Skeletal muscle tissue (tissue), 4 donors: ENCODE results near the gene CRHR1. TPM values are rescaled to one million over a fixed set of nuclear protein-coding genes. Genes with fewer than 3 reads are reported as not detected.

Experiments
- H3K27ac ChIP-seq: one replicate; pipeline ENCODE4 v1.7.0; 2013; ENCODE audit warnings: mild to moderate bottlenecking, low read depth, low read length, inconsistent platforms
- H3K27me3 ChIP-seq, 3 donors: one replicate each; pipeline ENCODE4 v1.7.0; 2013; ENCODE audit warnings: low read length in 3 of 3; ENCODE audit not compliant: control insufficient read depth in 3 of 3, insufficient read depth in 3 of 3
- H3K36me3 ChIP-seq, 3 donors: one replicate each; pipeline ENCODE4 v1.7.0; 2013; ENCODE audit warnings: low read length in 3 of 3; ENCODE audit not compliant: control insufficient read depth in 3 of 3, insufficient read depth in 3 of 3
- H3K4me1 ChIP-seq, 3 donors: one replicate each; pipeline ENCODE4 v1.7.0; 2013; ENCODE audit warnings: low read length in 3 of 3, mild to moderate bottlenecking in 3 of 3; ENCODE audit not compliant: control insufficient read depth in 3 of 3, insufficient read depth in 3 of 3
- H3K4me3 ChIP-seq, 3 donors: one replicate each; pipeline ENCODE4 v1.7.0; 2013; ENCODE audit warnings: low read length in 3 of 3
- H3K9ac ChIP-seq, 3 donors: one replicate each; pipeline ENCODE4 v1.7.0; 2013; ENCODE audit warnings: low read length in 3 of 3, mild to moderate bottlenecking in 3 of 3, moderate library complexity in 2 of 3, low read depth in 1 of 3
- H3K9me3 ChIP-seq, 3 donors: one replicate each; pipeline ENCODE4 v1.7.0; 2013; ENCODE audit warnings: low read length in 3 of 3; ENCODE audit not compliant: control insufficient read depth in 3 of 3
- total RNA-seq: library from RNA; depleted of rRNA; stranded (reverse); fragments of >200 nt; gene quantifications from one replicate; pipeline ENCODE4 v1.2.3, GENCODE V29; 2014
- donor health status: Osteomylitis.

The CRHR1 gene
- total RNA-seq, 1 donor from 2014 or later: 0.52 TPM

- Histone ChIP-seq H3K36me3 (no peaks in the 10 kb centered on the region), H3K27me3 (peaks cover 6 to 13% (median 13%) of the 10 kb centered on the region in 3 donors), H3K9me3 (no peaks in the 10 kb centered on the region), H3K4me3 (no peak overlapping the region), H3K4me1 (no peaks in the 10 kb centered on the region), H3K27ac (no peak overlapping the region), H3K9ac (no peak overlapping the region)
Measured at GRCh38 chr17:45838751-45839295, 54.7 kb downstream of the CRHR1 start.

GRCh38 chr17:45839442-45839841 lies 55.3 kb downstream of the CRHR1 start:
- H3K9me3 ChIP-seq: no peaks in the 10 kb centered on the region
- peaks cover 6 to 17% (median 16%) of the 10 kb centered on the region in 3 donors for H3K27me3 ChIP-seq

GRCh38 chr17:45841186-45841585 lies 57.1 kb downstream of the CRHR1 start:
- Histone ChIP-seq H3K27me3 (peaks cover 6 to 25% (median 12%) of the 10 kb centered on the region in 3 donors), H3K4me1 (no peaks in the 10 kb centered on the region), H3K4me3 (no peak overlapping the region), H3K9ac (no peak overlapping the region), H3K9me3 (no peaks in the 10 kb centered on the region), H3K36me3 (no peaks in the 10 kb centered on the region), H3K27ac (no peak overlapping the region)

More at GRCh38 chr17:45839442-45839841, 55.3 kb downstream of the CRHR1 start:
- H3K36me3 ChIP-seq: no peaks in the 10 kb centered on the region
- H3K4me1 ChIP-seq: no peaks in the 10 kb centered on the region
- no peak overlapping the region for H3K27ac ChIP-seq
- no peak overlapping the region for H3K4me3 ChIP-seq
- H3K9ac ChIP-seq: no peak overlapping the region

DNA sequence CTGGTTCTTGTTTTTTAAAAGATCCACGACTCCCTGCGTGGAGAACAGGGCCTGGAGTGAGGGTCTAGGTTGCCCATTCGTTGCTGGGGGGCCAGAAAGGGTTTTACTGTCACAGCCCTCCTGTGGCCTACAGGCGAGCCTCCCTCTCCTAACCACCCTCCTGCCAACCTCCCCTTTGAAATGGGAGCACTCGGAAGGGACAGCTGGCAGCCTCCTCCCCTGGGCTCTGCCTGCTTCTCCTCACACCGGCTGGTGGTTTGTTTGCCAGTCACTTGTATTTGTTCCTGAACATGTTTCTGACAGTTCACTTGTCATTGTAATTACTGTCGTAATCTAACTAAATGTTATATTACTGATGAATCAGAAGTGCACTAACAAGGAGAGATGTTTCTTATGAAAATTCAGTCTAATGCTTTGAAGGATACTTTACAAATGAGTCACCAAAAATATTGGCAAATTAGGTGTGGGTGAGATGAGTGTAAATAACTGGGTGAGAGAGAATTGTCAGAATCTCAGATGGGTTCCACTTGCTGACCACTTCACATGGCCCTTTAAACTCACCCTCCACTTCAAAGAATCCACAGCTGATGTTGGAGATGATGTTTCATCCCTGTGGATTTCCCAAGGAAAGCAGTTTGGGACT lies 57.9 kb downstream of the CRHR1 start:
- no peak overlapping the region for H3K9ac ChIP-seq
- no peaks in the 10 kb centered on the region for H3K36me3 ChIP-seq

DNA sequence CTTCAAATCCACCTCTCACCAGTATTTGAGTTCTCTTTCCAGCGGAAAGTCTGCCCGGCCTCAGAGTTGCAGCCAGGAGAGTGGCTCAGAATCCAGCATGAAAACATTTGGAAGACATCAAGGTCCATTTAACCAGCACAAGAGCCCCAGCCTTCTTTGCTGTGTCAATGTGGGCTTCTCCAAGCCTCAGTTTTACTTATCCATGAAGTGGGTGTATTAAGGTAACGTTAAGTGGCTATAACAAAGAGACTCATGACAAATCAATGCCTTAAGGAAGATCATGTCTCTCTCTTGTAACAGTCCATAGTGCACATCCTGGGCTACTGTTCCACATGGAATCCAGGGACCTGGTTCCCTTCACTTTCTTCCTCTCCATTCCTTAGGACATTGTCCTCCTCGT lies 59.6 kb downstream of the CRHR1 start:
- H3K4me1 ChIP-seq: peaks cover 5 to 8% (median 5%) of the 10 kb centered on the region in 3 donors
- H3K9ac ChIP-seq: no peak overlapping the region
- H3K36me3 ChIP-seq: no peaks in the 10 kb centered on the region
- no peaks in the 10 kb centered on the region for H3K9me3 ChIP-seq
- peaks cover 0 to 16% (median 7%) of the 10 kb centered on the region in 3 donors for H3K27me3 ChIP-seq
- no peak overlapping the region for H3K27ac ChIP-seq
- no peak overlapping the region for H3K4me3 ChIP-seq

More for the DNA sequence above, 57.9 kb downstream of the CRHR1 start:
- H3K4me1 ChIP-seq: no peaks in the 10 kb centered on the region
- H3K27ac ChIP-seq: no peak overlapping the region
- H3K27me3 ChIP-seq: peaks cover 6 to 22% (median 10%) of the 10 kb centered on the region in 3 donors
- no peak overlapping the region for H3K4me3 ChIP-seq
- no peaks in the 10 kb centered on the region for H3K9me3 ChIP-seq

DNA sequence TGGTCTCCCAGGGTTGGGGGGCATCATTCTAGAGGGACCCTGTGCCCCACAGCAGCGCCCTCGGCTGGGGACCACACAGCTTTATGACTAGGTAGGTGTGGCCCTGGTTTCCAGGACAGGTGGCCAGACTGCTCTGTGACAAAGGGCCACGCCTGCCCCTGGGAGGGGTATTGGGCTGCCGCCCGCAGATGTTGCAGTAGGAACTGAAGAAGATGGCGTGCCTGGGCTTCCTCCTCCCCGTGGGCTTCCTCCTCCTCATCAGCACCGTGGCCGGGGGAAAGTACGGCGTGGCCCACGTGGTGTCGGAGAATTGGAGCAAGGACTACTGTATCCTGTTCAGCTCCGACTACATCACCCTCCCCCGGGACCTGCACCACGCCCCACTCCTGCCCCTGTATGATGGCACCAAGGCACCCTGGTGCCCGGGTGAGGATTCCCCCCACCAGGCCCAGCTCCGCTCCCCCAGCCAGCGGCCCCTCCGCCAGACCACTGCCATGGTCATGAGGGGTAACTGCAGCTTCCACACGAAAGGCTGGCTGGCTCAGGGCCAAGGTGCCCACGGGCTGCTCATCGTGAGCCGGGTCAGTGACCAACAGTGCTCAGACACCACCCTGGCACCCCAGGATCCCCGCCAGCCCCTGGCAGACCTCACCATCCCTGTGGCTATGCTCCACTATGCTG lies 60.7 kb downstream of the CRHR1 start, which contains the start of gene SPPL2C:
TSS of gene SPPL2C (plus strand) at position 187 of the 681 bp plus-strand sequence. CDS start at position 213, 26 bp downstream.
- H3K9me3 ChIP-seq: no peaks in the 10 kb centered on the region
- H3K9ac ChIP-seq: no peak within 1 kb of the TSS
- H3K27ac ChIP-seq: no peak within 1 kb of the TSS
- H3K4me3 ChIP-seq: no peak within 1 kb of the TSS
- H3K4me1 ChIP-seq: peaks cover 10 to 15% (median 10%) of the 10 kb centered on the region in 3 donors
- peaks cover 0 to 16% (median 7%) of the 10 kb centered on the region in 3 donors for H3K27me3 ChIP-seq
- H3K36me3 ChIP-seq: no peaks in the 10 kb centered on the region

DNA sequence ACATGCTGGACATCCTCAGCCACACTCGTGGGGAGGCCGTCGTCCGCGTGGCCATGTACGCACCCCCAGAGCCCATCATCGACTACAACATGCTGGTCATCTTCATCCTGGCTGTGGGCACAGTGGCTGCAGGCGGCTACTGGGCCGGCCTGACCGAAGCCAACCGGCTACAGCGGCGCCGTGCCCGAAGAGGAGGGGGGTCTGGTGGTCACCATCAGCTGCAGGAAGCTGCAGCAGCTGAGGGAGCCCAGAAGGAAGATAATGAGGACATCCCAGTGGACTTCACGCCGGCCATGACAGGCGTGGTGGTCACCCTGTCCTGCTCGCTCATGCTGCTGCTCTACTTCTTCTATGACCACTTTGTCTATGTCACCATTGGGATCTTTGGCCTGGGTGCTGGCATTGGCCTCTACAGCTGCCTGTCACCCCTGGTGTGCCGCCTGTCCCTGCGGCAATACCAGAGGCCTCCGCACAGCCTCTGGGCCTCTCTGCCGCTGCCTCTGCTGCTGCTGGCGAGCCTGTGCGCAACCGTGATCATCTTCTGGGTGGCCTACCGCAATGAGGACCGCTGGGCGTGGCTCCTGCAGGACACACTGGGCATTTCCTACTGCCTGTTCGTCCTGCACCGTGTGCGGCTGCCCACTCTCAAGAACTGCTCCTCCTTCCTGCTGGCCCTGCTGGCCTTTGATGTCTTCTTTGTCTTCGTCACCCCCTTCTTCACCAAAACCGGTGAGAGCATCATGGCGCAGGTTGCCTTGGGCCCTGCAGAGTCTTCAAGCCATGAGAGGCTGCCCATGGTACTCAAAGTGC lies 61.5 kb downstream of the CRHR1 start:
- Histone ChIP-seq H3K4me3 (no peak overlapping the region), H3K36me3 (no peaks in the 10 kb centered on the region), H3K9ac (no peak overlapping the region), H3K27me3 (peaks cover 0 to 16% (median 4%) of the 10 kb centered on the region in 3 donors), H3K4me1 (peaks cover 10 to 15% (median 10%) of the 10 kb centered on the region in 3 donors), H3K27ac (no peak overlapping the region), H3K9me3 (no peaks in the 10 kb centered on the region)

DNA sequence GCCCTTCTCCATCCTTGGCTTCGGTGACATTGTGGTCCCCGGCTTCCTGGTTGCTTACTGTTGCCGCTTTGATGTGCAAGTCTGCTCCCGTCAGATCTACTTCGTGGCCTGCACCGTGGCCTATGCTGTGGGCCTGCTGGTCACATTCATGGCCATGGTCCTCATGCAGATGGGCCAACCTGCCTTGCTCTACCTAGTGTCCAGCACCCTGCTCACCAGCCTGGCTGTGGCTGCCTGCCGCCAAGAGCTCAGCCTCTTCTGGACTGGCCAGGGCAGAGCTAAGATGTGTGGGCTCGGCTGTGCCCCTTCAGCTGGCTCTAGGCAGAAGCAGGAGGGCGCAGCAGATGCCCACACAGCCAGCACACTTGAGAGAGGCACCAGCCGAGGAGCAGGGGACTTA lies 62.1 kb downstream of the CRHR1 start:
- Histone ChIP-seq H3K4me3 (no peak overlapping the region), H3K27ac (no peak overlapping the region), H3K9me3 (no peaks in the 10 kb centered on the region), H3K36me3 (no peaks in the 10 kb centered on the region), H3K27me3 (peaks cover 0 to 16% (median 6%) of the 10 kb centered on the region in 3 donors), H3K9ac (no peak overlapping the region), H3K4me1 (peaks cover 10 to 15% (median 10%) of the 10 kb centered on the region in 3 donors)

DNA sequence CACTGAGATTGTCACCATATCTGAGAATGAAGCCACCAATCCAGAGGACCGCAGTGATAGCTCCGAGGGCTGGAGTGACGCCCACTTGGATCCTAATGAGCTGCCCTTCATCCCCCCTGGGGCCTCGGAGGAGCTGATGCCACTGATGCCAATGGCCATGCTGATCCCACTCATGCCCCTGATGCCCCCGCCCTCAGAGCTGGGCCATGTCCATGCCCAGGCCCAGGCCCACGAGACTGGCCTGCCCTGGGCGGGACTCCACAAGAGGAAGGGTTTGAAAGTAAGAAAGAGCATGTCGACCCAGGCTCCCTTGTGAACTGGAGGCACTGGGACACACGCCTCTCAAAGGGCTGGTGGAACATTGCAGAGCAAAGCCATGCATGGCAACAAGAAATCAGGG lies 62.5 kb downstream of the CRHR1 start:
- Histone ChIP-seq H3K4me3 (no peak overlapping the region), H3K9ac (no peak overlapping the region)

More for the DNA sequence above, 62.5 kb downstream of the CRHR1 start:
- Histone ChIP-seq H3K27me3 (peaks cover 0 to 16% (median 6%) of the 10 kb centered on the region in 3 donors), H3K4me1 (peaks cover 10 to 15% (median 10%) of the 10 kb centered on the region in 3 donors), H3K36me3 (no peaks in the 10 kb centered on the region), H3K9me3 (no peaks in the 10 kb centered on the region), H3K27ac (no peak overlapping the region)
